Epithelial cell of proximal tubule (primary cell): ENCODE measurements around the gene MCEE. TPM values are rescaled to one million over a fixed set of nuclear protein-coding genes. Genes with fewer than 3 reads are reported as not detected.

ENCODE experiments used
- DNase-seq: peaks from one replicate; pipeline ENCODE4 v3.0.0-alpha.2; 2011; ENCODE audit warnings: low read depth
- H3K4me3 ChIP-seq: 2 replicates; pipeline ENCODE4 v1.5.1; 2011; ENCODE audit warnings: low read depth, mild to moderate bottlenecking, low read length
- total RNA-seq: library from RNA; depleted of rRNA; stranded (reverse); fragments of >200 nt; gene quantifications from 2 replicates; pipeline ENCODE4 v1.2.3, GENCODE V29; 2015
- TF ChIP-seq, protein P1 (sequence below): conservative IDR thresholded peaks from 2 replicates; pipeline ENCODE4 v1.5.1; 2012; ENCODE audit warnings: low read depth, mild to moderate bottlenecking, low read length

The MCEE gene
- total RNA-seq, 1 donor from 2014 or later, result 2.4 TPM

DNA sequence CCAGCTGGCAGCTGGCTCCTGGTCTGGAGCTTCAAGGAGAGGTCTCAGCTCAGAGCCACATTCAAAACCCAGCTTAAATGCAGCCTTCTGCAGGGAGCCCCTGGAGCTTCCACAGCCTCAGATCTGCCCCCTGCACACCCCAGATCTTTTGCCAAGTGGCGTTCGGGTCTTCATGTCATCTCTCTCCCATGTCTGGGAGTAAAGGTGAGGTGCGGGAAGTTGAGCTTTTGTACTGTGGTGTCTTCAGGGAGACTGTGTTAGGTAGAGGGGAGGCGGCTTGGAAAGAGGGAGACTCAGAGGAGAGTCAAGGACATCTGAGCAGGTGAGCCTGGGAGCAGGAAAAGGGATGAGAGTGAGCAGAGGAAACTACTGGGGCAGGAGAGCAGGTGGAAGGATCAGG lies 25.8 kb upstream of the MCEE start:
- TF ChIP-seq, protein P1, sequence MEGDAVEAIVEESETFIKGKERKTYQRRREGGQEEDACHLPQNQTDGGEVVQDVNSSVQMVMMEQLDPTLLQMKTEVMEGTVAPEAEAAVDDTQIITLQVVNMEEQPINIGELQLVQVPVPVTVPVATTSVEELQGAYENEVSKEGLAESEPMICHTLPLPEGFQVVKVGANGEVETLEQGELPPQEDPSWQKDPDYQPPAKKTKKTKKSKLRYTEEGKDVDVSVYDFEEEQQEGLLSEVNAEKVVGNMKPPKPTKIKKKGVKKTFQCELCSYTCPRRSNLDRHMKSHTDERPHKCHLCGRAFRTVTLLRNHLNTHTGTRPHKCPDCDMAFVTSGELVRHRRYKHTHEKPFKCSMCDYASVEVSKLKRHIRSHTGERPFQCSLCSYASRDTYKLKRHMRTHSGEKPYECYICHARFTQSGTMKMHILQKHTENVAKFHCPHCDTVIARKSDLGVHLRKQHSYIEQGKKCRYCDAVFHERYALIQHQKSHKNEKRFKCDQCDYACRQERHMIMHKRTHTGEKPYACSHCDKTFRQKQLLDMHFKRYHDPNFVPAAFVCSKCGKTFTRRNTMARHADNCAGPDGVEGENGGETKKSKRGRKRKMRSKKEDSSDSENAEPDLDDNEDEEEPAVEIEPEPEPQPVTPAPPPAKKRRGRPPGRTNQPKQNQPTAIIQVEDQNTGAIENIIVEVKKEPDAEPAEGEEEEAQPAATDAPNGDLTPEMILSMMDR, result no peak
- H3K4me3 ChIP-seq, result no peak overlapping the region
- no peak for DNase-seq

DNA sequence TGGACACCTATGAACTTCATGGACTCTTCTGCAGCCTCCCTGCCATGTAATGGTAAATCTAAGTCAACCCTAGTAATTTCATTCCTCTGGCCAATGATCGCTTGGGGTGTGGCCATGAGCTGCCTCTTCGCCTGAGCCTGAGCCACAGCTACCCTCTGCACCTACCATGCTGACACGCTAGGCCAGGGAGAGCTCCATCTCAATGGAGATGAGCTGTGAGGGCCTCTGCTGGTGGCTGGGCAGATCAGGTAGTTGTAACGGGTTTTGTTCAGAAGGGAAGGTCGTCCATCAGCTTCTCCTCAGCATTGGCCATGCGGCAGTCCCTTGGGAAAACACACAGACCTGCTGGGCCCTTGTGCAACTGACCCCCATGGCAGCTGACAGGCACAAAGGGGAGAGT lies 24.8 kb upstream of the MCEE start:
- TF ChIP-seq, protein P1, result peak; percentile 30
- DNase-seq, result no peak
- no peak overlapping the region for H3K4me3 ChIP-seq

DNA sequence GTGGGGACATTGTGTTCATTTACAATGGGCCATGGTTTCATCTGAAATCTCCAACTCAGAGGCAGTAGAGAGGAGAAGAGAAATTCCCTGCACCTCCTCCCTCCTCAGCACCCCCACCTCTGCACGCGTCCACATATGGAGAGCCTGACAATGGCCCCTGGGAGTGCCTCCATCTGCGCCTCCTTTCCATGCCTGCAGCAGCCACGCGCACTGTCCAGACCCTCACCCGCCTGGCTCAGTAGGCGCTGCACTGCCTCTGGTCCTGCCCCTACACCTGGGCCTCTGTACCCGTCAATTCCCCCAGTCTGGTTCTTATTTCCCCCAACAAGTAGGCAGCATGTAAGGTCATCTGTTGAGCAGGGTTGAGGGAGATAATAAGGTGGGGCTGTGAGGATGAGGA lies 24.2 kb upstream of the MCEE start:
- DNase-seq, result no peak

DNA sequence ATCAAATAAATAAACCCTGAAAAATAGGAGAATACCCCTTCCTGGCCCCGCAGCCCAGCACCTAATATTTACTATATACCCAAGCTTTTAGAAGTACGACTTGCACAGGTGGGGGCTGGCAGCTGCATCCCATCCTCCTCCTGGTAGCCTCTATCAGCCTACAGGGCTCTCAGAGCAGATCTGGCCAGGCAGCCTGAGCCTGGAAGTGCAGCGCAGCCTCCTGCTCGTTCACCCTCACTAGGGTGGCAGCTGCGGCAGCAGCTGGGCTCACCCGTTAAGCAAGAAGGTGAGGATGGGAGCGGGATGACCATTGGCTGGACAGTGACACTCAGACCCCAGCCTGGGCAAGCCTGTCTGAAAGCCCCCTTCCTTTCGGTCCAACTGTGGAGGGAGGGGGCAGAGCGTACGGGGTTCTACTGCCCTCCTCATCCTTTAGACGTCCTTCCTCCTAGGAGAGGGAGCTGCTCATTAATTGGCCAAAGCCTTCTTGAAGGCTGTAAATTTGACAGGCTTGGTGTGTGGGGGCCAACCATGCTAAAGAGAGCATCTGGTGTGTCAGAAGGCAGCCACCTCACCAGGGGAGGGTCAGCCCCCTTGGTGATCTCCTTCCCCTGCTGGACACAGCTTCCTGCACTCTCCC lies 23.7 kb upstream of the MCEE start:
- no peak for DNase-seq
- TF ChIP-seq, protein P1, result no peak
- no peak overlapping the region for H3K4me3 ChIP-seq

More for the DNA sequence above, 24.2 kb upstream of the MCEE start:
- TF ChIP-seq, protein P1, result no peak
- H3K4me3 ChIP-seq, result no peak overlapping the region

DNA sequence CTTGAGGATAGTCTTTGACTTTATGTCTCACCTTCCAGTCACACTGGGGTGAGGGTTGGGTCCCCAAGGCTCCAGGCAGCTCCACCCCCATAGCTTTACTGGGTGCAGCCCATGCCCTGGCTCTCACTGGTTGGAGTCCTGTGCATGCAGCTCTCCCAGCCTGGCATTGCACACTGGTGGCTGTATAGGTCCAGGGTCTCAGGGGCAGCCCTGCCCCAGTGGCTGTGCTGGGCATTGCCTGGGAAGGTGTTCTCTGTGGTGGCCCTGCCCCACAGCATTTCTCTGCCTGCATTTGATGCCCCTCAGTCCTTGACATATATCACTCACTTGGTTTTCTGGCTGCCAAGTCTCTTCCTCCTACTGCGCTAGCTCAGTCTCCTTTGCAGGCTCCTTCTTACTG lies 21.6 kb upstream of the MCEE start:
- TF ChIP-seq, protein P1, result no peak
- H3K4me3 ChIP-seq, result no peak overlapping the region
- DNase-seq, result no peak

DNA sequence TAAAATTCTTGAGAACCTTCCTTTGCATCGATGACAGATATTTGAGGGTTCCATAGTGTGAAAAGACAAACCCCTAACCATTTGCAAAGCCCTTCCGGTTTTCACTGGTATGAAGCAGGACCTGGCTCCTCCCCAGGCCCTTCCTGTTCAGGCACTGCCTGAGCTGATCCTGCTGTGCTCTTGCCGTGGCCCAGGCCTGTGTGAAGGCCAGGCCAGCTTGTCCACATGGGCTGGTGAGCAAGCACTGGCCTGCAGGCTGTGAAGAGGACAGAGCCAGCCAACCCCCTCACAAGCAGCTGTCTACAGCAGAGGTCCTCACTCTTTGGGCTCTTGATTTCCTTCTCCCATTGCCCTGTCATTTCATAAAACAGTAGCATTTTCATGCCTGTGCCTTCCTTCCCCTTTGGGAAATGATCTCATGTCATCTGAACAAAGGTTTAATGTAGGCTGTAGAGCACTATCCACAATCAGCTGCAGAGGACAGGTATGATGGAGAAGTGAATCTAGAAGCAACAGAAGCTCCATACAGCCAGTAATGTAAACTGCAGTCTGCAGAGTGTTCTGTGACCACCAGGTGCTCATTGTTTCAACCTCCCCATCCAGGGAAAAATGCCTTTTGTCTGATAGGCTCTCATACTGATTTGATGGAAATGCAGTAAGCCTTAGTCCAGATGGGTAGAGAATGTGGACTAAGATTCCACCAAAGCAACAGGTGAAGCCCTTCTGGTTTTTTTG lies 20.2 kb upstream of the MCEE start:
- no peak overlapping the region for H3K4me3 ChIP-seq
- TF ChIP-seq, protein P1, result no peak
- no peak for DNase-seq
